Neutrophil (primary cell): ENCODE results near the gene HGS.

Experiments used
- H3K27ac ChIP-seq: fragments of 200-600 bp; sonication (generic); 2 replicates; pipeline ENCODE4 v1.5.1; 2016; ENCODE audit warnings: mild to moderate bottlenecking, moderate library complexity
- H3K27me3 ChIP-seq: fragments of 200-600 bp; sonication (generic); 2 replicates; pipeline ENCODE4 v1.6.0; 2016; ENCODE audit warnings: mild to moderate bottlenecking
- H3K36me3 ChIP-seq: fragments of 200-600 bp; sonication (generic); 2 replicates; pipeline ENCODE4 v1.5.1; 2017
- H3K4me1 ChIP-seq, 2 experiments: fragments of 200-600 bp in 1 of 2; sonication (generic) in 1 of 2; 1 replicate in 1 of 2; 2 replicates in 1 of 2; pipeline versions ENCODE4 v1.5.1 to v1.6.1; 2013 to 2016; ENCODE audit warnings: low read depth in 1 of 2, low read length in 1 of 2, mild to moderate bottlenecking in 1 of 2, moderate library complexity in 1 of 2; ENCODE audit not compliant: control insufficient read depth in 1 of 2, insufficient read depth in 1 of 2
- H3K4me3 ChIP-seq, 2 experiments: fragments of 200-600 bp in 1 of 2; sonication (generic) in 1 of 2; 1 replicate in 1 of 2; 2 replicates in 1 of 2; pipeline ENCODE4 v1.5.1; 2013 to 2016; ENCODE audit warnings: low read depth in 1 of 2, low read length in 1 of 2, mild to moderate bottlenecking in 1 of 2, moderate library complexity in 1 of 2
- H3K9me3 ChIP-seq: fragments of 200-600 bp; sonication (generic); 2 replicates; pipeline ENCODE4 v1.5.1; 2016
- CTCF ChIP-seq: fragments of 200-600 bp; sonication (generic); IDR thresholded peaks from 2 replicates; pipeline ENCODE4 v1.5.1; 2016; ENCODE audit warnings: antibody characterized with exemption

The HGS gene

GRCh38 chr17:81682565-81683207 lies 1.1 kb upstream of the HGS start:
- H3K4me3 ChIP-seq, result peak overlapping the region; percentile 84 to 96
- peaks cover 23 to 25% of the 10 kb centered on the region in 2 experiments for H3K4me1 ChIP-seq
- H3K27ac ChIP-seq, result peak overlapping the region; percentile 82
- H3K9me3 ChIP-seq, result no peaks in the 10 kb centered on the region
- no peaks in the 10 kb centered on the region for H3K27me3 ChIP-seq
- H3K36me3 ChIP-seq, result peaks cover 27% of the 10 kb centered on the region
- TF ChIP-seq CTCF, result no peak

GRCh38 chr17:81683208-81683583 lies 615 bp upstream of the HGS start:
- no peak for TF ChIP-seq CTCF
- Histone ChIP-seq H3K9me3 (no peaks in the 10 kb centered on the region), H3K36me3 (peaks cover 32% of the 10 kb centered on the region), H3K27me3 (no peaks in the 10 kb centered on the region), H3K4me1 (peaks cover 23 to 25% of the 10 kb centered on the region in 2 experiments), H3K4me3 (peak overlapping the region; percentile 84 to 96), H3K27ac (peak overlapping the region; percentile 82)

GRCh38 chr17:81684442-81684911 lies 666 bp downstream of the HGS start:
- peak overlapping the region; percentile 82 for H3K27ac ChIP-seq
- peaks cover 23 to 25% of the 10 kb centered on the region in 2 experiments for H3K4me1 ChIP-seq
- no peak for TF ChIP-seq CTCF
- H3K36me3 ChIP-seq, result peaks cover 44% of the 10 kb centered on the region
- no peaks in the 10 kb centered on the region for H3K27me3 ChIP-seq
- peak overlapping the region; percentile 84 to 96 for H3K4me3 ChIP-seq
- H3K9me3 ChIP-seq, result no peaks in the 10 kb centered on the region

GRCh38 chr17:81685108-81685507 lies 1.3 kb downstream of the HGS start:
- Histone ChIP-seq H3K9me3 (no peaks in the 10 kb centered on the region), H3K36me3 (peaks cover 51% of the 10 kb centered on the region), H3K4me3 (peak overlapping the region; percentile 84 to 96), H3K27ac (no peak overlapping the region), H3K4me1 (peaks cover 23 to 25% of the 10 kb centered on the region in 2 experiments), H3K27me3 (no peaks in the 10 kb centered on the region)
- TF ChIP-seq CTCF, result no peak

GRCh38 chr17:81686614-81687013 lies 2.8 kb downstream of the HGS start:
- Histone ChIP-seq H3K36me3 (peaks cover 66% of the 10 kb centered on the region), H3K4me1 (peaks cover 23 to 25% of the 10 kb centered on the region in 2 experiments), H3K27ac (no peak overlapping the region), H3K4me3 (no peak overlapping the region), H3K27me3 (no peaks in the 10 kb centered on the region), H3K9me3 (no peaks in the 10 kb centered on the region)
- TF ChIP-seq CTCF, result no peak
